GM18520 (cell line): ENCODE data around the gene MNX1.
A peak's percentile ranks its signal among the peaks of the same experiment; 100 is the strongest.

Experiments used
- ATAC-seq: cut with Tn5 transposase; IDR thresholded peaks from one replicate; pipeline ENCODE4 v1.9.1; 2021; ENCODE audit not compliant: unreplicated experiment

Gene MNX1

GRCh38 chr7:157016352-157017041, 6.0 kb upstream of the MNX1 start:
- ATAC-seq, result peak; percentile 69

DNA sequence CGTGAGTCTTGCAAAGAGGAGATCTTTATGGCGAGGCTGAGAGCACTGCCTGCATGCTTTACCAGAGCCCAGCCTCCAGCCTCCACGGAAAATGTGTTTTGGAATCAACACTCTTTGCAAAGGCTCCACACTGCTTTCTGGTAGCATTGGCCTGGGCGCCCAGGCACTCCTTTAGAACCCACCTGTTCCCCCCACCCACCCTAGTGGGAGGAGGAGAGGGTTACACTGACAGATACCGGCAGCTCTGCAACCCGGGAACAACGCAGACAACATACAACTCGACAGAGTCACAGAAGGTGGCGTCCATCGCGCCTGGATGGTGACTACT, 5.5 kb upstream of the MNX1 start:
- ATAC-seq, result no peak

GRCh38 chr7:157014635-157015555, 4.4 kb upstream of the MNX1 start:
- no peak for ATAC-seq

DNA sequence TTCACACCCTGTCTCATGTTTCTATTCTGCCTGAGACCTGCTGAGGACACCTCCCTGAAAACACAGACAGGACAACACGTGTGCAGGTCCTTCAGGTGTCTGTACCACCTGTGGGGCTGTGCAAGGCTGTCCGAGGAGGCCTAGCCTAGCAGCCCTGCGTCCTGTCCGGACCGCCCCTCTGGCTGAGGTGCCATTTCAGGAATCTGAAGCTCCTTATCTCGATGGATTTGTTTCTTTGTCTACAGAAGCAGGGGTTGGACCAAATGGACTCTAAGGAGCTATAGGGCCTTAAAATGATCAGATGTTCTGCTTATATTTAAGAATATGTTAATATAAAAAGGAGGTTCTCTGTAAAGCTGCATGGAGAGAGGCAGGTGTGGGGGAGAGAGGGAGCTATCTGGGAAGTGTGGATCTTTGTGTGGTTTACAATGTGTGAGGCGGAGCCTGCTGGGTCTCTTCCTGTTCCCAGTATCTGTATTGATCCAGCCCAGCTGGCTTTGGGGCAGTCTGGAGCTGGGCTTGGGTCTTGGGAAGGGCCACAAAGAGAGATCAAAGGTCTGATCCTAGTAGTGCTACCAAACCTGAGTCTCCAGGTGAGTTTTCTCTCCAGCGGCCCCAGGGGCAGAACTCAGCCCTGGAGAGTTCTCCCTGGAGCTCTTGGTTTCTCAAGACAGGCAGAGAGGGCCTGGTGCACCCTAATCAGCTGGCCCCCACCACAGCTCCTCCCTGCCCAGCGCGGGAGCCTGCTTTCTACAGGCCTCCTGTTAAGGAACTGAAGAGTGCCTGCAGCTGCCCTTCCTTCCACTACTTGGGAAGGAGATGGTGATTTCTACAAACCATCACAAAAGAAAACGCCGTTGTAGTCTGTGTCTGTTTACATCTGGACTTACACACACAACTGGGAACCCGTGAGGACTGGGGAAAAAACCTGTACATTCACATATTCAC, 3.4 kb upstream of the MNX1 start:
- ATAC-seq, result no peak

- ATAC-seq, result no peak
These were observed 2.6 kb upstream of the MNX1 start for GRCh38 chr7:157013101-157013500.

DNA sequence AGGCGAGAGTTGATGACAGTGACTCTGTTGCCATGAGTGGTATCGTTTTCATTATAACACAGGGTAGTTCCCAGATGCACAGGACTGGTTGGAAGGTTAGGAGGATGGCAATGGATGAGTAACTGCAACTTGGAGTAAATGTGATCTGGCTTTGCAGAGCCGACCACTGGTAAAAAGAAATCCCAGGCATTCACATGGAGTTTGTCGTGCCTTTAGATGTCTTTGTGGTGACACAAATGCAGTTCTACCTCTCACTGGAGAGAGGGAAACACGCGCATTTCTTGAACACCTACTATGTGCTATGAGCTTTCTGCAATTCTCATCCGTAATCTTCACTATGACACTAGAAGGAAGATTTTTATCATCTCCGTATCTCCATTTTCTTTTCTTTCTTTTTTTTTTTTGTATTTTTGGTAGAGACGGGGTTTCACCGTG, 1.7 kb upstream of the MNX1 start:
- ATAC-seq, result no peak

- ATAC-seq, result no peak
These were observed 1.1 kb upstream of the MNX1 start for GRCh38 chr7:157011333-157012112.

DNA sequence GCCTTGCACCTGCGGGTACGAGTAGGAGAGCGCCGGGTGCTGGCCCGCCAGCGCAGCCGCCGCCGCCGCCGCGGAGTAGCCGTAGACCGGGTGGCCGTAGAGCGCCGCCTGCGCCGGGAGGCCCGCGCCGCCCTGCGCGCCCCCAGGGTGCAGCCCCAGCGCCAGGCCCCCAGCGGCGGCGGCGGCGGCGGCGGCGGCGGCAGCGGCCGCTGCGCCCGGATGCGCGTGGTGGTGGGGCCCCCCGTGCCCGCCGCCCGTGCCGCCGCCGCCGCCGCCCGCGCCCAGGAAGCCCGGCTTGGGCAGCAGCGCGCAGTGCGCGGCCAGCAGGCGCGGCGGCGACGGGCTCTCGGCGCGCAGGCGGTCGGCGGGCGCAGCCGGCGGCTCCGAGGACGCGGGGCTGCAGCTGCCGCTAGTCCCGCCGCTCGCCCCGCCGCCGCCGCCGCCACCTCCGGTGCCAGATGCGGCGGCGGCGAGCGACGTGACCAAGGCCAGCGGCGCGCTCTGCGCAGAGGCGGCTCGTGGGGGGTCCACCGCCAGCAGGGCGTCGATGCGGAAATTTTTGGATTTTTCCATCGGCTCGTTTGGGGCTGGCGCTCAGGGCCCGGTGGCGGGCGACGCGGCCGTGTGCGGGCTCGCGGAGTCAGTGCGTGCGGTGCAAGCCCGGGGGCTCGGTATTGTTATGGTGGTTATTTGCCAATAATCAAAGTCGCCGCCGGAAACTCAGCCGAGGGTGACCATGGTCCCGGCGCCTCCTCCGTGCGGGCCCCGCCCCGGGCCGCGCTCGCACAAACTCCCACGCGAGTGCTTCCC, 480 bp downstream of the MNX1 start:
- peak; percentile 31 for ATAC-seq

DNA sequence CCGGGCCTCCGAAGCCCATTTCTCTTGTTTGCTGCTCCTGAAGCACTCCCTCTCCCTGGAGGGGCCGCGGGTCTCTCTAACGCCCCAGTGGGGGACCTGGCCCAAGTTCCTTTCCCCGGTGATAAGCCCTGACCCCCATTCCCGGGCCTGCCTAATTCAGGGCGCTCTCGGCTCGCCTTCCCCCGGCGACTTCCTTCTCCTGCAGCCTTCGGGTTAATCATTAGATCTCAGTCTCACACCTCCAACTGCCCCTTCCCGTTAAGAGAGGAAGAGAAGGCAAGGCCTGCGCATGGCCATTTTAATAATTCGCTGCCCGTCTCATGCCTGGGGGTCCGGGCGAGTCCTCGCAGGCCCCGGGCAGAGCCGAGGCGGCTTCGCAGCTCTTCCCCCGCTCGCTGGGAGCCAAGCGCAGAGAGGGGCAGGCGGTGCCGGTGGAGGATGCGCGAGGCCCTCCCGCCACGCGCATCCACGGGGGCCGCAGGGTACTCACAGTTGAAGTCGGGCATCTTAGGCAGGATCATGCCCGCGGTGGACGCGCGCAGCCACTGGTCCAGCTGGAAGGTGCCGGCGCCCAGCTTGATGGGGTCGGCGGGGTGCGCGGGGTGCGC, 1.2 kb downstream of the MNX1 start:
- no peak for ATAC-seq

DNA sequence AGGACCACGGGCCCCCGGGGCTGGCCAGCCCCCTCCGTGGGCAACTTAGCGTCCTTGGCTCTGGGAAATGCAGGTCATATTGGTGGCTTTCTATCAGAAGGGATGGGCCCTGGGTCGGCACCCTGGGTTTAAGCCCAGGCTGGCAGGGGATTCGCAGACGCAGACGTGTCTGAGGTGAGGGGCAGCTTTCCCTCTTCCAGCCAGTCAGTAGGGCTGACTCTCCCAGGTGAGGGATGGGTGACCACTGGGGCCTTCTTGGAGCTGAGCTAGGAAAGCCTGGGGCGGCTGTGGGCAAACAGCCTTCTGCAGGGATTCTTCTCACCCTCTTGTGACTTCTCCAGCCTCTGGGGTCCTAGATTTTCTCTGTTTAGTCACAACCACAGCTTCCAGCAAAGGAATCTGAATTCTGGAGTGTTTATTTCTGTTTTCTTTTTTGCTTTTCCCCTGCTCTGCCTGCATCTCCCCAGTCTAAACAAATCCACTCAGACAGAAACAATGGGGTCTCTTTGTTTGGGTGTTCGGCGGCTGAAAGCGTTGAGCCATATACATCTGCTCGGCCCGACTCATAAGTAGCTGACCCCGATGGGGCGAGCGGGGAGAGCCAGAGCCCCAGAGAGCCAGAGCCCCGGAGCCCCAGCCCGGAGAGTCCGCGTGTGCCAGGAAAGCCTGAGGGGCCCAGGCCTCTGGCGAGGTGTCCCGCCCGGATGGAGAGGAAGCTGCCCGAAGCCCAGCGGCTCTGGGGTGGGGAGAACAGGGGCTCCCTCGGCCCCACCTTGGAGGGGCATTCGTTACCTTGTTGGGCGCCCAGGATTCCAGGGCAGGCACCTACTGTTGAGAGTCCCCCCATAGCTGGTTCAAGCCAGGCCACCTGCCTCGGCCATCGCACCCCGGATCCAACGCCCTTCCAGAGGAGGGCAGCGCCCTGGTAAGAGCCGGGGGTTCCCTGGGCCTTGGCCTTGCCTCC, 2.0 kb downstream of the MNX1 start:
- no peak for ATAC-seq

DNA sequence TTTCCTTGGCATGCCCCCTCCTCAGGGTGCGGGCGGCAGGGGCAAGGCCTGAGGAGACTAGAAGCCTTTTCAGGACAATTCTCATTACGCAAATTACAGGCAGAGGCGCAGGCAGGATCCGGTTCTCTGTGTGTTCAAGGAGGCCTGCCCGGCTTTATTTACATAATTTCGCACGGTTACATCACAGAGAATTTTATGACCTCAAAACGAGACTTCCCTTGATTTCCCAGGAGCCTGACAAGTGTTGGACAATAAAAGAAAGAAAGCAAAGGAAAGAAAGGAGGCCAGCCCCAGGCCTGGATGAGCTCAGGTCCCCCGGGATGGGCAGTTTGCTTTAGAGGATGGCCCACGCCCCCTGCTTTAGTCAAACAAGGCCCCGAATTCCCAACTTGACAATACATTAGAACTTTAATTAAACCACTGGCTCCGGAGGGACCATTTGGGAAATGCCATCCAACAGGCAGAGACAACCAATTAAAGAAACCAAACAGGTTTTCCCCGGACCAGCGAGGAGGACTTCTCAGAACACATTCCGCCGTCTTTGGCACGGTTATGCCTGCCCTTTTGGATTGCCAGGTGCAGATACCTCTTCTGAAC, 2.9 kb downstream of the MNX1 start:
- ATAC-seq, result no peak

GRCh38 chr7:157006829-157007469, 3.5 kb downstream of the MNX1 start:
- ATAC-seq, result no peak

DNA sequence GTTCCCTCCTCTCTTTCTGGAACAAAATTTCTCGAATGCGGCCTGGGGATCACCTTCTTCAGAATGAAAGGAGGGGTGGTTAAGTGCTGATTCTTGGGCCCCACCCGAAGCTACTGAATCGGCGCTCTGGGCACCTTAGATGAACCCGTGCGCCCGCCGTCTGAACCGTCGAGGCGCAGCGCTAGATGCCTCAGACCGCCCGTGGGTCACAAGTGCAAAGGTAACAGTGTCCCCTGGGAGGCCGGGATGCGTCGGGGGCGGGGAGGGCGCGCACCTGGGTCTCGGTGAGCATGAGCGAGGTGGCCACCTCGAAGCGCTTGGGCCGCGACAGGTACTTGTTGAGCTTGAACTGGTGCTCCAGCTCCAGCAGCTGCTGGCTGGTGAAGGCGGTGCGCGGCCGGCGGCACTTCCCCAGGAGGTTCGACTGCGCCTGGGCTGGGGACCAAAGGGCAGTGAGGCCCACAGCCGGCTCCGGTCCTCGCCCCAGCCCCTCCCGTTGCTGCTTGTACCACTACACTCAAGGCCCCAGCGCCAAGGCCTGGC, 4.2 kb downstream of the MNX1 start:
- no peak for ATAC-seq

- no peak for ATAC-seq
These were observed 4.8 kb downstream of the MNX1 start for GRCh38 chr7:157005456-157006204.

DNA sequence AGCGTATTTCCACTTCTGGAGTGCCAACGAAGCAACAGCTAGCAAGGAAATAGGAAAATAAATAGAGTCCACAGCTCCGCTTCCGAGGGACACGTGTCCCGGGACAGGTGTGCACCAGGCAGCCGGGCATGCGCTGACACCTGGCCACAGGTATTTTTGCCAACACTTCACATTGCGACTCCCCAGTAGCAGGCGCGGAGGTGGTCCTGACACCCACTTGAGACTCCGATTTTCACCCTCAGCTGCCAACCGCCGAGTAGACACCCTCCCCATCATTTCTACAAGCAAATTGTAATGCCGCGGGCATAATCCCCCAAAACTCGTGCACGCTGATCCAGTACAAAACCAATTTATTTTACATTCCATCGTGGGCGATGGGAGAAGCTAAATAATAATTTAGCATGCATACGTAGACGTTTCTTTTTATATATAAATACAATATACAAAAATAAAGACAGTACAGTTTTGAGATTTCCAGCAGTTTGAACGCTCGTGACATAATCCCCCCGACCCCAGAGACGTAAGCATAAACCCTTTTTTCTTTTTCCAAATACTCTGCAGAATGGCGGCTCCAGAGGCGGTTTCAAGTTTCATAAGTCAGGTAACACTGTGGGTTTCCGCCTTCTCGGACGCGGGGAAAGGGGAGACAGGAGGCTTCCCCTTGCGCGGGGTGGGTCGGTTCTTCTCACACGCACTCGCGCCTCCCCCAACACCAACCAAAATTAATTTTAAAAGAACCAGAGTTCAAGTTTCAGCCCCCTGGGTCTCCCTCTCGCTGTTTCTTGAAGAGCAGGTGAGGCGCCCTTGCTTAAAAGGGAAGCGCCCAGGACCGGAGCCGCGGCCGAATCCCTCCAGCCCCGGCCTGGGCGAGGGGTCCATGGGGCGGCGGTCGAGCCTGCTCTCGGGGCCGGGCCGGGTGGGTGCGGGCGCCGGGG, 5.7 kb downstream of the MNX1 start:
- no peak for ATAC-seq
